Measurements from ENCODE around the gene ZNF845. TPM values are rescaled to one million over a fixed set of nuclear protein-coding genes. Genes with fewer than 3 reads are reported as not detected.

ZNF845 gene
- total and polyA plus RNA-seq, 10 of the 15 experiments (the other 5 are each of a cell fraction or from before 2014, with no cell fraction given) = 0.58 to 8.2 (median 4.1) TPM

- ChIA-PET POLR2A (no interaction called here), RAD21 (ENCODE audit: unreplicated experiment) (no interaction called here), CTCF (no interaction called here), SMC1A (ENCODE audit: uncharacterized antibody, unreplicated experiment) (no interaction called here)
- no peaks in the 10 kb centered on the region for H3K27me3 ChIP-seq (replicated peaks in 1 of 2; ENCODE audit: control insufficient read depth in 2 of 2, insufficient read depth in 2 of 2, low read length in 1 of 2)
- H3K27ac ChIP-seq (ENCODE audit: control insufficient read depth, insufficient read depth) = no peak overlapping the region
- intact Hi-C loops (cut with micrococcal nuclease; ENCODE audit: unreplicated experiment) = no loop called here
- FAIRE-seq (no peak), DNase-seq (ENCODE audit: low read depth, low spot score) (no peak), ATAC-seq (no peak)
- H3K4me2 ChIP-seq (ENCODE audit: control insufficient read depth, insufficient read depth) = no peak overlapping the region
- H3K9me3 ChIP-seq (replicated peaks; ENCODE audit: control insufficient read depth, insufficient read depth, low read length) = peaks cover 21% of the 10 kb centered on the region
- no peaks in the 10 kb centered on the region for H3K4me1 ChIP-seq (ENCODE audit: control insufficient read depth, insufficient read depth, low read length)
- 100% methylated on average over 1 of the region's 1 CpG for WGBS (ENCODE audit: insufficient coverage, insufficient replicate concordance, low lambda C conversion rate, missing lambda C conversion rate)
- peaks cover 2 to 12% of the 10 kb centered on the region in 2 experiments; a peak in 3 of 4 replicates for H3K36me3 ChIP-seq (ENCODE audit: control insufficient read depth in 2 of 2, insufficient read depth in 2 of 2, low read length in 1 of 2)
- H3K4me3 ChIP-seq = no peak overlapping the region
- H3K9ac ChIP-seq (ENCODE audit: control insufficient read depth, insufficient read depth, low read length) = no peak overlapping the region
- in situ Hi-C loops (cut with MboI) = no loop called here
- no peak for TF ChIP-seq ZBTB40 (IDR thresholded peaks at IDR 0.05; ENCODE audit: borderline replicate concordance)
- no peak for TF ChIP-seq NR2F1 (conservative IDR thresholded peaks at IDR 0.05)
- no peak for TF ChIP-seq EP300 (IDR thresholded peaks at IDR 0.05; ENCODE audit: borderline replicate concordance in 1 of 2, control insufficient read depth in 1 of 2, low read depth in 2 of 2, low read length in 2 of 2)
- TF ChIP-seq MLLT1 (IDR thresholded peaks at IDR 0.05) = no peak
- no peak for TF ChIP-seq PRDM15 (CRISPR knock-in tag; IDR thresholded peaks at IDR 0.05)
- TF ChIP-seq ATF2 (IDR thresholded peaks at IDR 0.05; ENCODE audit: low read length) = no peak
- no peak overlapping the region for H2AFZ ChIP-seq (ENCODE audit: control insufficient read depth, low read depth, low read length)
- H4K20me1 ChIP-seq (ENCODE audit: control insufficient read depth, insufficient read depth) = no peaks in the 10 kb centered on the region
- no peaks in the 10 kb centered on the region for H3K79me2 ChIP-seq (ENCODE audit: control insufficient read depth, insufficient read depth, low read length)
- no TSS peak for BruUV-seq (replicated peaks)
Observed at GRCh38 chr19:53355739-53356138, 22.2 kb downstream of the ZNF845 start.

Measured in GM12878 (cell line).